PC-9 (cell line): ENCODE data around the gene MAGI3.

Source experiments
- CTCF ChIP-seq: fragments of 200-600 bp; sonication (generic); conservative IDR thresholded peaks from 2 replicates; pipeline ENCODE4 v1.6.1; 2017; ENCODE audit warnings: mixed run types, antibody characterized with exemption, mild to moderate bottlenecking, moderate library complexity
- EZH2 ChIP-seq: fragments of 200-600 bp; sonication (generic); IDR thresholded peaks from 2 replicates; pipeline ENCODE4 v1.8.0; 2017; ENCODE audit warnings: antibody characterized with exemption, low read depth

GRCh38 chr1:113517346-113517745 is 127.0 kb downstream of the MAGI3 start:
- no peak for TF ChIP-seq CTCF
- no peak for TF ChIP-seq EZH2
